ENCODE results near the gene CNTROB.

Gene CNTROB, protein sequence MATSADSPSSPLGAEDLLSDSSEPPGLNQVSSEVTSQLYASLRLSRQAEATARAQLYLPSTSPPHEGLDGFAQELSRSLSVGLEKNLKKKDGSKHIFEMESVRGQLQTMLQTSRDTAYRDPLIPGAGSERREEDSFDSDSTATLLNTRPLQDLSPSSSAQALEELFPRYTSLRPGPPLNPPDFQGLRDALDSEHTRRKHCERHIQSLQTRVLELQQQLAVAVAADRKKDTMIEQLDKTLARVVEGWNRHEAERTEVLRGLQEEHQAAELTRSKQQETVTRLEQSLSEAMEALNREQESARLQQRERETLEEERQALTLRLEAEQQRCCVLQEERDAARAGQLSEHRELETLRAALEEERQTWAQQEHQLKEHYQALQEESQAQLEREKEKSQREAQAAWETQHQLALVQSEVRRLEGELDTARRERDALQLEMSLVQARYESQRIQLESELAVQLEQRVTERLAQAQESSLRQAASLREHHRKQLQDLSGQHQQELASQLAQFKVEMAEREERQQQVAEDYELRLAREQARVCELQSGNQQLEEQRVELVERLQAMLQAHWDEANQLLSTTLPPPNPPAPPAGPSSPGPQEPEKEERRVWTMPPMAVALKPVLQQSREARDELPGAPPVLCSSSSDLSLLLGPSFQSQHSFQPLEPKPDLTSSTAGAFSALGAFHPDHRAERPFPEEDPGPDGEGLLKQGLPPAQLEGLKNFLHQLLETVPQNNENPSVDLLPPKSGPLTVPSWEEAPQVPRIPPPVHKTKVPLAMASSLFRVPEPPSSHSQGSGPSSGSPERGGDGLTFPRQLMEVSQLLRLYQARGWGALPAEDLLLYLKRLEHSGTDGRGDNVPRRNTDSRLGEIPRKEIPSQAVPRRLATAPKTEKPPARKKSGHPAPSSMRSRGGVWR

DNA sequence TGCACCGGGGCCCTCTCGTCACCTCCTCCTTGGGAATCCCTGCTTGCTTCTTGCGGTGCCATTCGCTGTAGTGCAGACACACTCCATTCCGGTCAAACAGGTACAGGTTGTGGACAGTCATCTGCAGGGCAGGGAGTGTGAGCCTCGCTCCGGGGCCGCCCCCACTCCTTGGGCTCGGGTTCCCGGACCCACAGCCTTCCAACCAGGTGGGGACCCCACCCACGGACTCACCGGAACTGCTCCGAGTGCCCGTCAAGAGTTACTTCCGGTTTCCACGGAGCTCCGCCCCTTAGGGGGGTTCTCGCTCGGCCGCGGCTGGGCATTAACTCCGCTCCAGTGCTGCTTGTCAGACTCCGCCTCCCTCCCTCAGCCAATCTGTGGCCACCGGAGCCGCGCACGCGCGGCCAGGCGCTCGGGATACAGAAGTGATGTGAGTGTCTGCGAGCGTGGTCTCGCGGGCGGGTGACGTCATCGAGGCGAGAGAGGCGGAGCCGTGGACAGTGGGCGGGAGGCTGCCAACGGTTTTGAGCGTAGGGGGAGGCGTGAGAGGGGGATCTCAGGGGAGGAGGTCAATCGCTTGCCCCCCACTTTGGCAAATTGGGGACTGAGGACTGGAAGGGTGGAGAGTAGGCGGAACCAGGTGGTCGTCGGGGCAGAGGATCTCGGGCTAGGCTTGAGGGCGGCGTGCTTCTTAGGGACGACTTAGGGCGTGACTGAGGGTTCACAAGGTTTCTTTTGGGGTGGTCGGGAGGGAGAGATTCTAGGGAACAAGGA lies at the start of gene CNTROB, which contains the start of gene TRAPPC1:
CNTROB (plus strand) TSS at position 498 of the 774 bp plus-strand sequence. CDS start 874 bp downstream, outside the sequence.
TRAPPC1 (minus strand) TSS at position 238 of the 774 bp plus-strand sequence; CDS start at position 121, 117 bp downstream.
- DNase-seq (ENCODE audit: low spot score): peak; percentile 100

DNA sequence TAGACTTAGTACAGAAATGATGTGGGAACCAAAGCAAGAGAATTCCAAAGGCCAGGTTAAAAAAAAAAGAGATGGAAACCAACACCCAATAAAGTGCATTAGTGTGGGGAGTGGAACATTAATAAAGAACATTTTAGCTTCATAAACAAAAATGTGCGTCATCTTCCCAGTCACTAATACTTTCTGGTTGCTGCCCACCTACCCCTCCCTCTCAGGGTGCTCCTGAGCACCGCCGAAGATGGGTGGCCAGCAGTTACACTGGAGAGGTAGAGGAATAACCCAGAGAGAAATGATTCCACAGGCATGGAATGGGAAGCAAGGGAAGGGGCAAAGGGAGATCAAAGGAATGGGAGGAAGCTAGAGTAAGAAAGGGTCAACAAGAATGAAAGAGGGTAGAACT lies 49.4 kb upstream of the CNTROB start:
- DNase-seq (ENCODE audit: low spot score): no peak

DNA sequence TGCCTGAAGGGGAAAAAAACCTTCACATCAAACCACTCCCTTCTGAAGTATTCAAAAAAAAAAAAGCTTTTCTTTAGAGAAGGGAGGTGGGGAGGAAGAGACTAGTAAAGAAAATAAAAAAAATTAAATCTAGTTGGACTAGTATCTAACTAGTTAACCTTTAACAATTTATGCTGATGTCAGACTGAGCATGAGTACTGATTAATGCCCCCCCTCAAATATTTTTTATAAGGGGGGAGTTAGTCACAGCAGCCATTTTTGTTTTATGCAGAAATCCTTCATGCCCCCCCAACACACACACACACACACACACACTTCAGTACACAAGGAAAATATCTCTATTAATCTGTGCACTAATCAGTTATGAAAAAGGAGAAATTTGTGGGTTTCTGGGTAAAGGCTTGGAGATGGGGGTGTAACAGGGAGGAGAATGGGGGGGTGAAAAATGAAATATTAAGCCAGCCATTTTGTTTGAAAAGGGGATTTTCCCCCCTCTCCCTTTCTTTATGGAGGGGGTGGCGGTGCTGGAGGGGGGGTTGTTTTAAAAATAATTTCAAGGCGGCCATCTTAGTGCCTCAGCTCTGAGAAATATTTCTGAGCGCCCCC lies 48.1 kb upstream of the CNTROB start:
- DNase-seq (ENCODE audit: low spot score): peak; percentile 39

DNA sequence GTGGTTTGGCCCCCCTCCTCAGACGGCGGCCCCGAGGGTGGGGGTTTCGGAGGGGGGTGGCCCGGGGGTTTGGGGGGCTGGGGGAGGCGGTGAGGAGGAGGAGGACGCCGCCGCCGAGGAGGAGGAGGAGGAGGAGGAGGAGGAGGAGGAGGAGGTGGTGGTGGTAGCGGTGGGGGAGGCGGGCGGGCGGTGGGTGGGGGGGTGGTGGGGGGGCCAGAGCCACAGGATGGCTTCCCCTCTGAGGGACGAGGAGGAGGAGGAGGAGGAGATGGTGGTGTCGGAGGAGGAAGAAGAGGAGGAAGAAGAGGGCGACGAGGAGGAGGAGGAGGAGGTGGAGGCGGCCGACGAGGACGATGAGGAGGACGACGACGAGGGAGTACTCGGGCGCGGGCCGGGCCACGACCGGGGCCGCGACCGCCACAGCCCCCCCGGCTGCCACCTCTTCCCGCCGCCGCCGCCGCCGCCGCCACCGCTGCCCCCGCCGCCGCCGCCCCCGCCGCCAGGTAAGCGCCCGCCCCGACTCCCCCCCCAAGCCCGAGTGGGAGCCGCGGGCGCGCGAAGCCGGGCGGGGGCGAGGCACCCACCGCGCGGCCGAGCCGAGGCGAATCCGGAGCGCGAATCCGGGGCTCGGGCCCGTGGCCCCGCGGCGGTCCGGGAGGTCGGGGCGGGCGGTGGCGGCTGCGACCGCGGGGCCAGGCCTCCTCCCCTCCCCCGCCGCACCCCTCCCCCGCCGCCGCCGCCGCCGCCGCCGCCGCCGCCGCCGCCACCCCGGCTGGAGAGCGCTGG lies 47.2 kb upstream of the CNTROB start:
- peak; percentile 28 for DNase-seq (ENCODE audit: low spot score)

DNA sequence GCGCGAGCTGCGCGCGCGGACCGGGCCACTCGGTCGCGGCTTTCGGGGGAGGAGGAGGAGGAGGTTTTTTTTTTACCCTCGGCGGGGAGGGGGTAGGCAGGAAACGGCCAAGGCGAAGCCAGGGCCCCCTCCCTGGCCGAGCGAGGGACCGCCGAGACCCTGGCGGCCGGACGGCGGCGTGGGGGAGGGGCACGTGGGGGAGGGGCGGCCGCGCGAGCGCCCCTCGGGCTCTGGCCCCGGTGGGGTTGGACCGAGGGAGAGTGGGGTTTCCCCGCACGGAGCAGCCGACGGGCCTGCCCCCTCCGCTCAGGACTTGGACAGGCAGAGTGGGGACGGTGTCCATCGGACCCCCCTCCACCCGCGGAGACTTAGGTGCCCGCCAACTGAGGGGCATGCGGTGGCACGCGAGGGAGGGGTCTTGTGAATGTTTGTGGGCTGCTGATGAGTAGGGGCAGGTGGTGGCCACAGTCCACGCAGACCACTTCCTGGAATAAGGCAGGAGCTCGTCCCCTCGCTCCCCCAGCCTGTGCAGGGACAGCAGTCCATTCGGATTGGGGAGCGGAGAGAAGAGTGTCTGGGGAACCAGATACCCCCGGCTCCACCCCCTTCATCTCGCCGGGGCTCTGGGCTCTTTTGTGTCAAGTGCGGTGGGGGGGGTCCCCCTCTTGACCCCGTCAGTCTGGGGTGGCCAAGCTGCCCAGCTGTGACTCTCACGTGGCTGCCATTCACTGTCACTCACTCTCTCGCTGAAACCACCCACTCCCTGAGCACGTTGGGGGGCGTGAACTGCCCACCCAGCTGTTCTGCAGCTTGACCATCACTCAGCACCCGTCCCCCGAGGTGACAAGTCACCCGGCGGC lies 46.4 kb upstream of the CNTROB start:
- peak; percentile 57 for DNase-seq (ENCODE audit: low spot score)

DNA sequence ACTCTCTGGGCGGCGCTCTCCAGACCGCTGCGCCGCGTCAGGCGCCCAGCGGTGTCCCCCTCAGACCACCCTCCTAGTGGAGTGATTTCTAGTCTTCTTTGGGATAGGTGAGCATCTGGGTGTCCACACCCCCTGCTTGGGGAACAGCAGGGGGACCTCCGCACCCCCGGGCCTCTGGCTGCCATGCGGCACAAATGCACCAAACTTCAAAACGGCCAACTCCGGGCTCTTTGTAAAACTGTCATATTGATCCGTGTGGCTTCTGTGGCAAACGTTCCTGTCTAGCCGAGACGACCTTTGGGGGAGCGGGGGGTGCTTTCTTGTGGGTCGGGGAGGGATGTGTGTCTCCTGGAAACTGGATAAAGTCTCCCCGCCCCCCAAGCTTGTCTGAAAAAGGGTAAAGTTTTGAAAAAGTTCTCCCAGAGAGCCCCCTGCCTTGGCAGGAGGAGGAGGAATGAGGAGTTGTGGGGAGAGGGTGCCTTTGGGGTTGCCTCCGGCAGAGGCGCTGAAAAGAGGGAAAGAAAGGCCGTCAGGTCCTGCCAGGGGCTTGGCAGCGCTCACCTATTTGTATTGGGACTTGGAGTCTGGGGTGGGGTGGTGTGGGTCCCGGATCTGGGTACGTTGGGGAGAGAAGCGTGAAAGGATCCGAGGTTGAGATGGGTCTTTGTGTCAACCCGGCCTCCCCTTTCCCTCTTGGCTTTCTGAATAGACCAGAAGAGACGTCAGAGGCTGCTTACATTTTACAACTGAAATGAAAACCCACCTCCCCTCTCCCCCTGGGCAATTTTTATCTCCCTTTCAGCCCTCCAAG lies 45.6 kb upstream of the CNTROB start:
- DNase-seq (ENCODE audit: low spot score): peak; percentile 52

DNA sequence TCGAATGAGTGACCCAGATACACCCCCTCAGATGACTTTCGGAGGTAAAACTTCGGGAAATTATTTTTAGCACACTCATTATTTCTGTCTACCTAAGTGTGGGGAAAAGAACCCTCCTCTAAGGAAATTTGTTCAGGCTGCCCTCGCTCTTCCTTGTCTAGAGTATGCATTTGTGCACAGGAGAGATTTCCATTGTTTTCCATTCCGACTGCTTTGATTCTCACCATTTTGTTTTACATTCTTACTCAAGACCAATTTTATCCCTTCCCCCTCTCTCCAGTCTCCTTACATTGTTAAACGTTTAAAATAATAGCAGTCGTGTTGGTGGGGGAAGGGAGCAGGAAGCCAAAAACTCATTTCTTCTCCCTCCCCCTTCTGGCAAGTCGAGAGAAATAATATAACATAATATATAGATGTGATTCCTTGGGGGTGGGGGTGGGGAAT lies 44.9 kb upstream of the CNTROB start:
- DNase-seq (ENCODE audit: low spot score): no peak

DNA sequence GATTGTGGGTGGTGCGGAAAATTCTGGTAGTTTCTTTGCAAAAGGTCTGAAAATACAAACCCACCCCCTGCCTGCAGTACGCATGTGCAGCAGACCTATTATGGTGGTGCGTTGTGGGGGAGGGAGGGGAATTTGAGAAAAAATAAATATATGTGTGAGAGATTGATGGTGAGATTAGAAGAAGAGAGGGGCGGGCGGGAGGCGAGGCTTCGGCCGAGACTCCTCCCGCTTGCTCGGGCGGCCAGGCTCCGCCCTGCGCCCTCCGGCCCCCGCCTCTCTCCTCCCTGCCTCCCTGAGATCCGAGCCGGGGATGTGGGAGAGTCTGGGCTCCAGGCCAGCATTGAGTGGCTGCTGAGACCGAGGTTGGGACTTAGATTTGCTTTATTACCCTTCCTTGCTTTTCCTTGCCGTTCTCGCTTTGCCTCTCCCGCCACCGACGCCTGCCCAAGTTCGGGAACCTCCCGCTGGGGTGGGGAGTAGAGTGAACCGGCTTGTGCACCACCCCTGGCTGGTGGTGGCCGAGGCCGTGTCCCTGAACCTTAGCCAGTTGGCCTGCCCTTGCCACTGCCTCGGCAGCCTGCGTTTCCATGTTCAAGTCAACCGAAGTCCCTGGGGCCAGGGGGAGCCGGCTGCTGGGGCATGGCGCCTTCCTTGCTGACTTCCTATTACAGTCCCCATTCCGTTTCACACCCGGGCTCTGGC lies 44.4 kb upstream of the CNTROB start:
- peak; percentile 95 for DNase-seq (ENCODE audit: low spot score)

DNA sequence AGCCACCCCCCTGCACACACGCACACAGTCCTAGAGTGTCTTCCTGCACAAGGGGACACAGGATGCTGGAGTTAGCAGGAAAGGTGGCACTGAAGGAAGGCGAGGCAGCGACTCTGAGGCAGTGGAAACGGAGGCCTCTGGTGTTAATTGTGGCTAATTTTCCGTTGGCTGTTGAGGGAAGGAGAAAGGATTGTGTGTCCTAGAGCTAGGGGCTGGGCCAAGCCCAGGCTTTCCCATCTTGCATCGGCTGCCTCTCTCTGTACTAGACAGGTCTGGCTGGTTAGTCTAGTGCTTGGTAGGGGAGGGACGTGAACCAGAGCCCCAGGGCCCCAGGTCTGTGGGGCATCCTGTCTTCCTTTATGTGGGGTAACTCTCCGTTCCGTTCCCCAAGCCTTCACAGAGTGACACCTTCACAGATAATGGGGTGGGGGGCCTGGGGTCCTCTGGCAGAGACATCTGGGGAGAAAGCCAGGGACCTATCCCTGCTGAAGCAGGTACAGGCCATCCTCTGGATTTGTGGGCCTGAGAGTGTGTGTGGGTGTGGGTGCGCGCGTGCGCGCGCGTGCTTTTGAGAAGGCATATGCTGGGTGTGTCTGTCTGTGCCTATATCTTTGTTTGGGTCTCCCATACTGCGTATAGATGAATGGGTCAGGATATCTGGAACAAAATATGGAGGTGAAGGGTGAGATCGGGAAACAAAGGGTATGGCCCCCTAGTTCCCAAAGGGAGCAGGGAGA lies 43.7 kb upstream of the CNTROB start, which contains the start of gene CHD3:
CHD3 (plus strand) TSS at position 606 of the 737 bp plus-strand sequence. CDS start 212 bp downstream, outside the sequence.
- peak; percentile 26 for DNase-seq (ENCODE audit: low spot score)

DNA sequence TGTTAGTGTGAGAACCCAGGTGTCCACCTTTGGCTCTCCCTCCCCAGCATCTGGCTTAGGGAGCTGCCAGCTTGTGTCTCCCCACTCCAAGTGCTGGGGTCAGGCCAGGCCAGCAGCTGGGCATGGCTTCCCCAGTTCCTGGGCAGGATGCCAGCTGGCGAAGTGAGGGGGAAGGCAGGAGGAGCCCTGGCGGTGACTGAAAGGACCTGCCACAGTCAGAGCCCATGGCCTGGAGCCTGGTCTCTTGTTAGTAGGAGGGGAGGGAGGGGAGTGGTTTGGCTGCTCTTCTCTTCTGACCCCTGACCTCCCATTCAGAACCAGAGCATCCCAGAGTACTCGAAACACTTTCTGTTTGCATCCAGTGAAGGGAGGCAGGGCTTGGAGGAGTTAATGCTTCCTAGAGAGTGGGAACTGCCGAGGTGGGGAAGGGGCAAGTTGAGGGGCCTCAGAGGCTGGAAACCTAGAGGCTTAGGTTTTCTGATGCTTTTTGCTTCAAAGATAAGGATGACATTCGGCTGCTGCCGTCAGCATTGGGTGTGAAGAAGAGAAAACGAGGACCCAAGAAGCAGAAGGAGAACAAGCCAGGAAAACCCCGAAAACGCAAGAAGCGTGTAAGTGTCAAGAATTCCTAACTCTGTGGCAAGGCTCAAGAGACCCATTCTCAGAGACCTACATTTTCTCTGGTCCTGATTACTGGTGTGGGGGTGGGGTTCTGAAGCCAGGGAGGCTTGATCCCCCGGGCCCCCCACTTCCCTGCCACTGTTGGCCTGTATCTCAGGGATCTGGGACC lies 42.6 kb upstream of the CNTROB start:
- DNase-seq (ENCODE audit: low spot score): peak; percentile 94

DNA sequence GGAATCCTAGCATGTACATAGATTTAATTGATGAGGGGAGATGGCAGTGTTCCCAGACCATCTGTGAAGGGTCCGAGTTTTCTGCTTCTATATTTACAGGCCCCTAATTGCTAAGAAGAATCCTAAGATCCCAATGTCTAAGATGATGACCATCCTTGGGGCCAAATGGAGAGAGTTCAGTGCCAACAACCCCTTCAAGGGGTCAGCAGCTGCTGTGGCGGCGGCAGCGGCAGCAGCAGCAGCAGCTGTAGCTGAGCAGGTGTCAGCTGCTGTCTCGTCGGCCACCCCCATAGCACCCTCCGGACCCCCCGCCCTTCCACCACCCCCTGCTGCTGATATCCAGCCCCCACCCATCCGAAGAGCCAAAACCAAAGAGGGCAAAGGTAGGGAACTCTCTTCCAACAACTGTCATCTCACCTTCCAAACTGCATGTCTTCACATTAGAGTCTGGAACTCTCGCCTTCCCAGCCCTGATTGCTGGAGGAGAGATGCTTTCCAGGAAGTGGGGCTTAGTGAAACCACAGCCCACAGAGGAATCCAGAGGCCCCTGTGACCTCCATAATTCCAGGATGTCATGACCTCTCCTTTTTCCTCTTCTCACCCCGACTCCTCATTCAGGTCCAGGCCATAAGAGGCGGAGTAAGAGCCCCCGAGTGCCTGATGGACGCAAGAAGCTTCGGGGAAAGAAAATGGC lies 38.7 kb upstream of the CNTROB start:
- DNase-seq (ENCODE audit: low spot score): no peak

DNA sequence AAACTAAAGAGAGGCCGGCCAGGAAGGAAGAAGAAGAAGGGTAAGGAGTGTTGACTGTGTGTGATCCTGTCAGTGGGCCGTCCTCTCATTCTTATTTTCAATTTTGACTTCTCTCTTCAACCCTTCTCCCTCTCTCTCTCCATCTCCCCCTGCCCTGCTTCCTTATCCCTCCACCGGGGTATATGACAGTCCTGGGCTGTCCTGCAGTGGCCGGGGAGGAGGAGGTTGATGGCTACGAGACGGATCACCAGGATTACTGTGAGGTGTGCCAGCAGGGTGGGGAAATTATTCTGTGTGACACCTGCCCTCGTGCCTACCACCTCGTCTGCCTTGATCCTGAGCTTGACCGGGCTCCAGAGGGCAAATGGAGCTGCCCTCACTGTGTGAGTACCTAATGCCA lies 37.8 kb upstream of the CNTROB start:
- DNase-seq (ENCODE audit: low spot score): no peak

DNA sequence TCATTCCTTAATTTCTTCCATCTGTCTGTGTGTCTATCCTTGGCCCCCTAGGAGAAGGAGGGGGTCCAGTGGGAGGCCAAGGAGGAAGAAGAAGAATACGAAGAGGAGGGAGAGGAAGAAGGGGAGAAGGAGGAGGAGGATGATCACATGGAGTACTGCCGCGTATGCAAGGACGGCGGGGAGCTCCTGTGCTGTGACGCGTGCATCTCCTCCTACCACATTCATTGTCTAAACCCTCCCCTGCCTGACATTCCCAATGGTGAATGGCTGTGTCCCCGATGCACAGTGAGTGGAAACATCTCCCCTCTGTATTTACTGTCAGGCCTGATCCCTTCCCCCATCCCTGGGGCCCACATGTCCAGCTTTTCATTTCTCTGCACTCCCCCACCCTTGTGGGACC lies 37.1 kb upstream of the CNTROB start:
- no peak for DNase-seq (ENCODE audit: low spot score)

DNA sequence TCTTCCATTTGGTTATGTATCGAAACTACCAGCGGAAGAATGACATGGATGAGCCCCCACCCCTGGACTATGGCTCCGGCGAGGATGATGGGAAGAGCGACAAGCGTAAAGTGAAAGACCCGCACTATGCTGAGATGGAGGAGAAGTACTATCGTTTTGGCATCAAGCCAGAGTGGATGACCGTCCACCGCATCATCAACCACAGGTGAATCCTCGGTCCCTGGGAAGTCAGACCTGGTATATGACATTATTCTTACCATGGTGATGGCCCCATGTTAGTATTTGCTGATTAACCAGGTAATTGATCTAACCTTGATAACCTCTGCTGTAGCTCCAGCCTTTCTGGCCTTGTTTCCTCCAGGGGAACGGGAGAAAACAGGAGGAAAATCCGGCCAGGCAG lies 34.9 kb upstream of the CNTROB start:
- no peak for DNase-seq (ENCODE audit: low spot score)

DNA sequence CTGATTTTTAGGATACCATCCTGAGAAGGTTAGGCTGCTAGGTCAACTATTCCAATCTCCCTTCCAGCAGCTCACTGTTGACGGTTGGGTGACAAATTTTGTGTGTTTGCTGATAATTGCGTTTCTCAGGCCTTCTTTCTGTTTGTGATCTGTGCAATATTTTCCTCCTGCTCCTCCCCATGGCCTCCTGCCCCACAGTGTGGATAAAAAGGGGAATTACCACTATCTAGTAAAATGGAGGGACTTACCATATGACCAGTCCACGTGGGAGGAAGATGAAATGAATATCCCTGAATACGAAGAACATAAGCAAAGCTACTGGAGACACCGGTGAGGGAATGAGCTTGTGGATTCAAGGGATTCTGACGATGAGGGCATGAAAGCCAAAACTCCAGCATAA lies 34.2 kb upstream of the CNTROB start:
- DNase-seq (ENCODE audit: low spot score): peak; percentile 59
